ENCODE measurements around the gene CHST11.

CHST11 gene

GRCh38 chr12:104748790-104749189 lies 292.0 kb downstream of the CHST11 start:
- TF ChIP-seq CTCF (IDR thresholded peaks at IDR 0.05) = no peak

DNA sequence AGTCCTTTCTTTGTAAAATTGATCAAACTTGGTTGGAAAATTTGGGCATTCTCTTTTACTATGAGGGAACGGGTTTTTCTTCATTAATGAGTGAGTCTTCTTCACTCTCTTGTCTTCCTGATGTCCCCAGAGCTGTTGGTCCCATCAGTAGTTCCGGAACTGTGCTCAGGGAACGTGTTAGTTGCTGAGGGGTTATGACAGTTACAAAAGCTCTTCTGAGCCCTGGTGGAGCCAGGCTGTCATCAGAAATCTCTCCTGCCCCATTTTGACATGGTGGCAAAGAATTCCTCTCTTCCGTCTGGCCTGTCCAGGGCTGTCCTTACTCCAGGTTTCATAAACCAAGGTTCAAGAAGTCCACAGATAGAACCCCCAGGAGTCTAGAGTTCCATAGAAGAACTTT lies 292.8 kb downstream of the CHST11 start:
- no peak for TF ChIP-seq CTCF (IDR thresholded peaks at IDR 0.05)

- TF ChIP-seq CTCF (IDR thresholded peaks at IDR 0.05) = no peak
Observed at GRCh38 chr12:104750061-104750460, 293.3 kb downstream of the CHST11 start.

DNA sequence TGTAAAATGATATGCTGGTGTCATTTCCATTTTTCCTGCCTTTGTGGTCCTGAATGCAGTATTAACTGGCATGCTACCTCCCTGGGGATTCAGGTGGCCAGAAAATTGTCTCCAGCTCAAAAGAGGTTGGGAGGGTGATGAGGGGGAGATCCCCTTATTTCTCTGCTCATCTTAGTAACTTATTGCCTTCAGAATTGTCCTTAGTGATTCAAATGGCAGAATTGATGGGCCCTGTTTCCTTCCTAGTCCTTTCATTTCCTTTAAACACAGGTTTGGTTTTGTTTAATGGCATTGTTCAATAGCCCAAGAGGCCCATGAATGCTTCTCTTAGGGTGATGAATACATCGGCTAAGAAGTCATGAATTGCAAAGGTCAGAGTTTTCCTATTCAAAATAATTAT lies 294.4 kb downstream of the CHST11 start:
- no peak for TF ChIP-seq CTCF (IDR thresholded peaks at IDR 0.05)

DNA sequence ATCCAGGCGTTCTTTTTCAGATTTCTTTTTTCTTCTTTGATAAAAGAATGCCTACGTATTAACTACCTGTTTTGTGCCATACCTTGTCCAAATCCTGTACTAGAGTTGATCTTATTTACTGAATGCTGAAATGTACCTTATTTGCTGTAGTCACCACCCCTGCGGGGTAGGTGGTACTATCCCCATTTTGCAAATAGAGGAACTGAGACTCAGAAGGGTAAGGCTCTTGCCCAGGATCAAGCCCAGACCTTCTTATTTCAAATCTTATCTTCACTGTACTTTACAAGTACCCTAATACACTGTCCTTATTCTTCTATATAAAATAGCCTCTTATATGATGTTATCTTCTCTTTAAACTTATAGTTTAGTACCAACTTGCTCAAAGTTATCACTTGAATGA lies 294.8 kb downstream of the CHST11 start:
- no peak for TF ChIP-seq CTCF (IDR thresholded peaks at IDR 0.05)

- no peak for TF ChIP-seq CTCF (IDR thresholded peaks at IDR 0.05)
Observed at GRCh38 chr12:104752016-104752415, 295.3 kb downstream of the CHST11 start.

GRCh38 chr12:104752881-104753280 lies 296.1 kb downstream of the CHST11 start:
- no peak for TF ChIP-seq CTCF (IDR thresholded peaks at IDR 0.05)

DNA sequence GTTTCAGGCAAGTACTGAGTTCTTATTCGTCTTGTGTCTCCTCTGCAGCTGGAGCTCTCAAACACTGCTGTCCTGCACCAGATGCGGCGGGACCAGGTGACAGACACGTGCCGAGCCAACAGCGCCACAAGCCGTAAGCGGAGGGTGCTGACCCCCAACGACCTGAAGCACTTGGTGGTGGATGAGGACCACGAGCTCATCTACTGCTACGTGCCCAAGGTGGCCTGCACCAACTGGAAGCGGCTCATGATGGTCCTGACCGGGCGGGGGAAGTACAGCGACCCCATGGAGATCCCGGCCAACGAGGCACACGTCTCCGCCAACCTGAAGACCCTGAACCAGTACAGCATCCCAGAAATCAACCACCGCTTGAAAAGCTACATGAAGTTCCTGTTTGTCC lies 300.2 kb downstream of the CHST11 start:
- TF ChIP-seq CTCF (IDR thresholded peaks at IDR 0.05) = no peak
